Smooth muscle cell (in vitro differentiated cells): Measurements from ENCODE around the gene FAM222B. TPM values are rescaled to one million over a fixed set of nuclear protein-coding genes. Genes with fewer than 3 reads are reported as not detected.

Source experiments
- DNase-seq: peaks from one replicate; lab custom pipeline; 2025; ENCODE audit not compliant: unreplicated experiment; lab: John Stamatoyannopoulos, UW
- H2AFZ ChIP-seq: fragments of 200-600 bp; sonication (generic); 2 replicates; pipeline ENCODE4 v1.6.0; 2016; ENCODE audit warnings: antibody characterized with exemption, low read depth, mild to moderate bottlenecking
- H3F3A ChIP-seq: fragments of 200-600 bp; sonication (generic); 2 replicates; pipeline ENCODE4 v1.6.0; 2017; ENCODE audit warnings: antibody characterized with exemption, low read depth
- H3K27ac ChIP-seq: fragments of 200-600 bp; sonication (generic); 2 replicates; pipeline ENCODE4 v1.5.1; 2016; ENCODE audit warnings: low read depth, mild to moderate bottlenecking
- H3K27me3 ChIP-seq: fragments of 200-600 bp; sonication (generic); 2 replicates; pipeline ENCODE4 v1.6.1; 2016; ENCODE audit warnings: low read depth, mild to moderate bottlenecking
- H3K36me3 ChIP-seq: fragments of 200-600 bp; sonication (generic); 2 replicates; pipeline ENCODE4 v1.5.1; 2016; ENCODE audit warnings: low read depth
- H3K4me1 ChIP-seq: fragments of 200-600 bp; sonication (generic); 2 replicates; pipeline ENCODE4 v1.5.1; 2016; ENCODE audit warnings: low read depth
- H3K4me2 ChIP-seq: fragments of 200-600 bp; sonication (generic); 2 replicates; pipeline ENCODE4 v1.6.0; 2016; ENCODE audit warnings: mild to moderate bottlenecking
- H3K4me3 ChIP-seq: fragments of 200-600 bp; sonication (generic); 2 replicates; pipeline ENCODE4 v1.5.1; 2016; ENCODE audit warnings: mild to moderate bottlenecking
- H3K79me2 ChIP-seq: fragments of 200-600 bp; sonication (generic); 2 replicates; pipeline ENCODE4 v1.6.0; 2016; ENCODE audit warnings: low read depth, mild to moderate bottlenecking
- H3K9ac ChIP-seq: fragments of 200-600 bp; sonication (generic); 2 replicates; pipeline ENCODE4 v1.6.0; 2016; ENCODE audit warnings: low read depth
- H3K9me3 ChIP-seq: fragments of 200-600 bp; sonication (generic); replicated peaks from 2 replicates; pipeline ENCODE4 v1.5.1; 2016; ENCODE audit warnings: low read depth
- H4K20me1 ChIP-seq: fragments of 200-600 bp; sonication (generic); 2 replicates; pipeline ENCODE4 v1.6.0; 2016; ENCODE audit warnings: low read depth
- CTCF ChIP-seq: fragments of 200-600 bp; sonication (generic); IDR thresholded peaks from 2 replicates; pipeline ENCODE4 v1.5.1; 2017; ENCODE audit warnings: borderline replicate concordance, mild to moderate bottlenecking, antibody characterized with exemption; ENCODE audit not compliant: insufficient read depth, poor library complexity, severe bottlenecking
- WGBS: methylation state at CpG from one replicate; pipeline ENCODE4 v1.1.7; 2016; ENCODE audit warnings: low lambda C conversion rate; 5-methylcytosine and 5-hydroxymethylcytosine counted together
- polyA plus RNA-seq: library from polyadenylated mRNA; unstranded; fragments of >200 nt; fragmentation: Nextera tagmentation; extraction: Ambion mirVana; gene quantifications from 2 replicates; pipeline ENCODE4 v1.2.1, GENCODE V29; 2016
- total RNA-seq: library from RNA; depleted of rRNA; stranded (reverse); fragments of >200 nt; gene quantifications from 2 replicates; pipeline ENCODE4 v1.2.3, GENCODE V29; 2014

FAM222B gene
- total and polyA plus RNA-seq, 2 experiments from 2014 or later: 20.5 to 28.0 TPM

- H3F3A ChIP-seq: no peaks in the 10 kb centered on the region
- DNase-seq: no peak
- H3K27ac ChIP-seq: no peak overlapping the region
- no peaks in the 10 kb centered on the region for H3K9me3 ChIP-seq
- no peak for TF ChIP-seq CTCF
- H3K4me1 ChIP-seq: no peaks in the 10 kb centered on the region
- no peak overlapping the region for H3K4me2 ChIP-seq
- 90% methylated on average over 1 of the region's 1 CpG for WGBS
- H3K27me3 ChIP-seq: no peaks in the 10 kb centered on the region
- H4K20me1 ChIP-seq: peaks cover 95% of the 10 kb centered on the region
- H3K79me2 ChIP-seq: peaks cover 72% of the 10 kb centered on the region
- no peak overlapping the region for H3K4me3 ChIP-seq
- no peak overlapping the region for H3K9ac ChIP-seq
- H3K36me3 ChIP-seq: no peaks in the 10 kb centered on the region
- H2AFZ ChIP-seq: no peak overlapping the region
Observed at GRCh38 chr17:28777178-28777577, 65.4 kb downstream of the FAM222B start.

GRCh38 chr17:28774206-28774605, 68.4 kb downstream of the FAM222B start:
- Histone ChIP-seq H3K9ac (no peak overlapping the region), H3K9me3 (no peaks in the 10 kb centered on the region), H3K4me2 (no peak overlapping the region), H3K27me3 (no peaks in the 10 kb centered on the region), H2AFZ (no peak overlapping the region), H3K27ac (no peak overlapping the region), H3K4me1 (no peaks in the 10 kb centered on the region), H3F3A (no peaks in the 10 kb centered on the region), H3K79me2 (peaks cover 71% of the 10 kb centered on the region), H3K4me3 (no peak overlapping the region), H3K36me3 (no peaks in the 10 kb centered on the region), H4K20me1 (peaks cover 94% of the 10 kb centered on the region)
- no peak for TF ChIP-seq CTCF
- no peak for DNase-seq
- WGBS: 91% methylated on average over 3 of the region's 3 CpGs

GRCh38 chr17:28773736-28774135, 68.9 kb downstream of the FAM222B start:
- no peak for DNase-seq
- Histone ChIP-seq H3K27ac (no peak overlapping the region), H3K4me2 (no peak overlapping the region), H4K20me1 (peaks cover 94% of the 10 kb centered on the region), H3K9ac (no peak overlapping the region), H3K9me3 (no peaks in the 10 kb centered on the region), H3K4me1 (no peaks in the 10 kb centered on the region), H3F3A (no peaks in the 10 kb centered on the region), H3K36me3 (no peaks in the 10 kb centered on the region), H3K27me3 (no peaks in the 10 kb centered on the region), H3K79me2 (peaks cover 67% of the 10 kb centered on the region), H3K4me3 (no peak overlapping the region), H2AFZ (no peak overlapping the region)
- 93% methylated on average over 6 of the region's 6 CpGs for WGBS
- no peak for TF ChIP-seq CTCF

GRCh38 chr17:28765038-28765437, 77.6 kb downstream of the FAM222B start:
- H3K9ac ChIP-seq: no peak overlapping the region
- H3K27ac ChIP-seq: no peak overlapping the region
- WGBS: 82% methylated on average over 4 of the region's 4 CpGs
- no peaks in the 10 kb centered on the region for H3K27me3 ChIP-seq
- no peak overlapping the region for H3K4me3 ChIP-seq
- DNase-seq: no peak
- H3K4me2 ChIP-seq: no peak overlapping the region
- H3K36me3 ChIP-seq: no peaks in the 10 kb centered on the region
- peaks cover 18% of the 10 kb centered on the region for H3K4me1 ChIP-seq
- peaks cover 6% of the 10 kb centered on the region for H3F3A ChIP-seq
- H2AFZ ChIP-seq: no peak overlapping the region
- no peaks in the 10 kb centered on the region for H3K9me3 ChIP-seq
- H3K79me2 ChIP-seq: peaks cover 14% of the 10 kb centered on the region
- TF ChIP-seq CTCF: no peak
- H4K20me1 ChIP-seq: peaks cover 88% of the 10 kb centered on the region
